Activated B cell treated with CpG ODN at 0.5 μM for 24 hours (primary cell): Measurements from ENCODE around the gene GTPBP10. TPM values are rescaled to one million over a fixed set of nuclear protein-coding genes. Genes with fewer than 3 reads are reported as not detected.

ENCODE experiments used
- ATAC-seq: fragments of 200-7000 bp; cut with Tn5 transposase; one replicate; pipeline ENCODE4 v1.10.0; 2021; ENCODE audit warnings: low read depth, mild to moderate bottlenecking, moderate library complexity
- CTCF ChIA-PET: fragments of 350-600 bp; sonication (Branson Sonifier 250); formaldehyde crosslinking; loops from one replicate; lab custom pipeline; 2021; ENCODE audit warnings: antibody characterized with exemption; lab: Charles Lee
- POLR2A ChIA-PET: fragments of 350-600 bp; sonication (Branson Sonifier 250); formaldehyde crosslinking; loops from one replicate; lab custom pipeline; 2021; ENCODE audit warnings: antibody characterized with exemption; lab: Charles Lee
- DNase-seq: peaks from one replicate; pipeline ENCODE4 v3.0.0; 2022
- H3K27ac Mint-ChIP-seq: one replicate; pipeline ENCODE4 v1.8.0; 2020; ENCODE audit warnings: mixed read lengths
- H3K27me3 Mint-ChIP-seq: one replicate; pipeline ENCODE4 v1.8.0; 2021; ENCODE audit warnings: mixed read lengths
- H3K36me3 Mint-ChIP-seq: one replicate; pipeline ENCODE4 v1.8.0; 2021; ENCODE audit warnings: low read depth, mixed read lengths
- H3K4me1 Mint-ChIP-seq: one replicate; pipeline ENCODE4 v1.8.0; 2021; ENCODE audit warnings: mixed read lengths
- H3K4me3 Mint-ChIP-seq: one replicate; pipeline ENCODE4 v1.8.0; 2020; ENCODE audit warnings: mild to moderate bottlenecking, mixed read lengths
- H3K9me3 Mint-ChIP-seq: one replicate; pipeline ENCODE4 v1.8.0; 2020; ENCODE audit warnings: mixed read lengths
- intact Hi-C: fragments of 100-400 bp; cut with micrococcal nuclease; formaldehyde crosslinking; loops from one replicate; pipeline ENCODE4 v1.15.1; 2024
- total RNA-seq: library from RNA; stranded (reverse); gene quantifications from 2 replicates; pipeline ENCODE4 v1.2.3, GENCODE V29; 2022
- TF ChIP-seq, protein P1 (sequence below): fragments of 200-600 bp; IDR thresholded peaks from one replicate; pipeline ENCODE4 v1.8.0; 2022; ENCODE audit warnings: antibody characterized with exemption, mild to moderate bottlenecking

GTPBP10 gene
- total RNA-seq, 1 donor from 2014 or later = 28.8 TPM

DNA sequence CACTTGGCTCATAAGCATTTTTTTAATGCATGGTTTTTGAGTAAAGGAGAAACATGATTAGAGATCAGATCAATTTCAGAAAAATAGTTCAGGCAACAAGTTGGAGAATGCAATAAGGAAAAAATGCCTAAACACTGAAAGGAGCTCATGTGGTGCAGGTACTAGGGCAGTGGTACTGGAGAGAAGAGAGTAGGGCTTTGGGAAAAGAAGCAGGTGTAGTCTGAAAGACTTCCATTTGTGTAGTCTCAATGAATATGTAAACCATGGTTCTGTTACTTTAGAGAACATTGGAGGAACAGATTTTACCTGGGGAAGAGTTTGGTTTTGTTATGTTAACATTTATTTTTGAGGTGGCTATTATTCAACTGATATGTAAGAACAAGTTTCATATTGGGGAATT is 5.5 kb downstream of the GTPBP10 start:
- no peak for ATAC-seq

GRCh38 chr7:90383422-90383821 is 36.9 kb downstream of the GTPBP10 start:
- no peak overlapping the region for H3K4me3 Mint-ChIP-seq
- peaks cover 75% of the 10 kb centered on the region for H3K36me3 Mint-ChIP-seq
- H3K9me3 Mint-ChIP-seq = no peaks in the 10 kb centered on the region
- CTCF ChIA-PET = no interaction called here
- no peak overlapping the region for H3K27ac Mint-ChIP-seq
- H3K4me1 Mint-ChIP-seq = no peaks in the 10 kb centered on the region
- H3K27me3 Mint-ChIP-seq = no peaks in the 10 kb centered on the region
- TF ChIP-seq, protein P1, sequence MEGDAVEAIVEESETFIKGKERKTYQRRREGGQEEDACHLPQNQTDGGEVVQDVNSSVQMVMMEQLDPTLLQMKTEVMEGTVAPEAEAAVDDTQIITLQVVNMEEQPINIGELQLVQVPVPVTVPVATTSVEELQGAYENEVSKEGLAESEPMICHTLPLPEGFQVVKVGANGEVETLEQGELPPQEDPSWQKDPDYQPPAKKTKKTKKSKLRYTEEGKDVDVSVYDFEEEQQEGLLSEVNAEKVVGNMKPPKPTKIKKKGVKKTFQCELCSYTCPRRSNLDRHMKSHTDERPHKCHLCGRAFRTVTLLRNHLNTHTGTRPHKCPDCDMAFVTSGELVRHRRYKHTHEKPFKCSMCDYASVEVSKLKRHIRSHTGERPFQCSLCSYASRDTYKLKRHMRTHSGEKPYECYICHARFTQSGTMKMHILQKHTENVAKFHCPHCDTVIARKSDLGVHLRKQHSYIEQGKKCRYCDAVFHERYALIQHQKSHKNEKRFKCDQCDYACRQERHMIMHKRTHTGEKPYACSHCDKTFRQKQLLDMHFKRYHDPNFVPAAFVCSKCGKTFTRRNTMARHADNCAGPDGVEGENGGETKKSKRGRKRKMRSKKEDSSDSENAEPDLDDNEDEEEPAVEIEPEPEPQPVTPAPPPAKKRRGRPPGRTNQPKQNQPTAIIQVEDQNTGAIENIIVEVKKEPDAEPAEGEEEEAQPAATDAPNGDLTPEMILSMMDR = no peak
- POLR2A ChIA-PET = no interaction called here
- ATAC-seq = no peak
- intact Hi-C loops = no loop called here
- no peak for DNase-seq

More for the DNA sequence above, 5.5 kb downstream of the GTPBP10 start:
- Mint-ChIP-seq H3K4me1 (peaks cover 28% of the 10 kb centered on the region), H3K27ac (no peak overlapping the region), H3K36me3 (peaks cover 58% of the 10 kb centered on the region), H3K4me3 (no peak overlapping the region), H3K9me3 (peaks cover 3% of the 10 kb centered on the region), H3K27me3 (no peaks in the 10 kb centered on the region)
- TF ChIP-seq, protein P1 = no peak
- DNase-seq = no peak
- intact Hi-C loops = no loop called here
- ChIA-PET CTCF (no interaction called here), POLR2A (no interaction called here)

GRCh38 chr7:90383861-90384260 is 37.3 kb downstream of the GTPBP10 start:
- intact Hi-C loops = no loop called here
- DNase-seq (no peak), ATAC-seq (no peak)
- no peak overlapping the region for H3K27ac Mint-ChIP-seq
- H3K9me3 Mint-ChIP-seq = no peaks in the 10 kb centered on the region
- peaks cover 71% of the 10 kb centered on the region for H3K36me3 Mint-ChIP-seq
- POLR2A ChIA-PET = no interaction called here
- no peaks in the 10 kb centered on the region for H3K4me1 Mint-ChIP-seq
- no peaks in the 10 kb centered on the region for H3K27me3 Mint-ChIP-seq
- TF ChIP-seq, protein P1 = no peak
- CTCF ChIA-PET = no interaction called here
- no peak overlapping the region for H3K4me3 Mint-ChIP-seq

DNA sequence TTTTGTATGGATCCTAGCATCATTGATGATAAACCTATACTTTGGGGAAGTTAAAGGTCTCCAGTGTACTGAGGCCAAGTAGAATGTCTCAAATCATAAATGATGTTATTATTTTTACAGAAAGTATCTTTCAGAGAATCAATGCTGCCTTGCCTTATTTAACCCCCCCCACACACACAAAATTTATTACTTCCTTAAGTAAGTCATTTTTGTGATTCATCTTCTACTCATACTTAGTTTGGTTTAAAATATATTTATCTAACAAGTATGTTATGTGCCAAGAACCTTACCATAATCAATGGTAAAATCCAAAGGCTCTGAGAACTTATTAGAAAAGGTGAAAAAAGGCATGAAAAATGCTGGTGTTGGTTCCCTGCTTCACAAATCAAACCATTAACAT is 37.9 kb downstream of the GTPBP10 start:
- TF ChIP-seq, protein P1 = no peak
- H3K9me3 Mint-ChIP-seq = no peaks in the 10 kb centered on the region
- no peak overlapping the region for H3K4me3 Mint-ChIP-seq
- no peaks in the 10 kb centered on the region for H3K4me1 Mint-ChIP-seq
- H3K27ac Mint-ChIP-seq = no peak overlapping the region
- intact Hi-C loops = no loop called here
- H3K27me3 Mint-ChIP-seq = no peaks in the 10 kb centered on the region
- CTCF ChIA-PET = no interaction called here
- peaks cover 68% of the 10 kb centered on the region for H3K36me3 Mint-ChIP-seq
- POLR2A ChIA-PET = no interaction called here
- DNase-seq (no peak), ATAC-seq (no peak)

GRCh38 chr7:90387470-90388240 is 41.1 kb downstream of the GTPBP10 start:
- Mint-ChIP-seq H3K27me3 (no peaks in the 10 kb centered on the region), H3K36me3 (peaks cover 42% of the 10 kb centered on the region), H3K4me1 (no peaks in the 10 kb centered on the region), H3K9me3 (no peaks in the 10 kb centered on the region), H3K27ac (no peak overlapping the region), H3K4me3 (no peak overlapping the region)
- TF ChIP-seq, protein P1 = no peak
- intact Hi-C loops = no loop called here
- ChIA-PET CTCF (no interaction called here), POLR2A (no interaction called here)
- ATAC-seq (no peak), DNase-seq (no peak)
